Measurements from ENCODE around the gene FHL2. TPM values are rescaled to one million over a fixed set of nuclear protein-coding genes. Genes with fewer than 3 reads are reported as not detected.
"Not testable (repeated sequence)": the region's sequence is repeated elsewhere in the genome, so short reads cannot be mapped to it uniquely, and the experiment has no call there.

FHL2 gene
- total RNA-seq, 2 experiments from 2014 or later: not detected

DNA sequence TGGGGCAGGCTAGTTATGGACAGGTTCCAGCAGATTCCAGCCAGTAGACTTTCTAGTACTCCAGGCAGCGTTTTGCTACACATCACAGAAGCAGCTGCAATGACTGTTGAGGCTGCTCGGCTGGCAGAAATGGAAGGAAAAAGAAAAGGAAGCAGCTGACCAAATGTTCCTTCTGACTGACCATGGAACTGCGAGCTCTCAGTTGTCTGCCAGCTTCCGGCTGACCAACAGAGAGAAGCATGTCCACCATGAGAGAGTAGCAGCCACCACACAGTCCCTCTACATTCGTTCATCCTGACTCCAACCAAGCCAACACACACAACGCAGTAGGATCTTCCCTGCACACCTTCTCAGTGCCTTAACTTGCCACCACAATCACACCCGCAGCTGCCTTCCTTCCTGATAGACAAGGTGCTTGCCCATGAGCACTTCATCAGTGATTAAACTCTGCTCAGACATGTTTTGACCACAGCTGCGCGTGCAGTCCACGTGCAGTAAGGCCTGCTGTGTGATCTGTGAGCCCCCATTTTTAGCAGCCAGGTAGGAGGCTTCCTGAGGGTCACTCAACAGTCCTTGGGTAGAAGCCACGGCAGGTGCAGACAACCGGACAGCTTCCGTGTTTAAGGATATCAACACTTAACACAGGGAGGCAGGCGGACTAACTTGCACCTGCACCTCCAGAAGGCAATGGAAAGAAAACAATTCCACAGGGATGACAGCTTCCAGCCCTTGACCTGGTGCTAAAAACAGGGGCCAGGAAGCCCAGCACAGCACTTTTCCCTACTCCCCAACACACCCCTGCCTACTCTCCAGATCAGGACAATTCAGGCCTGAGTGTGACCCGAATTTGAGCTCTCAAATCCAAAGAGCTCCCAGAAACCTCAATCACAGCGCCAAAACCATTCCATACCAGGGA lies 70.3 kb downstream of the FHL2 start:
- Histone ChIP-seq H3K9me2 (ENCODE audit: insufficient read depth, low read length) (no peaks in the 10 kb centered on the region), H3K4me3 (ENCODE audit: low read depth, low read length, poor library complexity, severe bottlenecking) (peak overlapping the region; percentile 83), H3K27ac (ENCODE audit: low read depth, low read length, poor library complexity, severe bottlenecking) (peak overlapping the region; percentile 27), H3K79me2 (ENCODE audit: insufficient read depth, low read depth, low read length) (peaks cover 52% of the 10 kb centered on the region), H3K9me3 (ENCODE audit: low read length) (no peaks in the 10 kb centered on the region), H3K4me2 (ENCODE audit: low read length) (peak overlapping the region; percentile 72), H4K20me1 (ENCODE audit: insufficient read depth, low read length) (peaks cover 21% of the 10 kb centered on the region; the same call in 1 of the 2 replicates), H2AFZ (ENCODE audit: low read length) (peak overlapping the region; percentile 75; the same call in 1 of the 2 replicates), H3K36me3 (ENCODE audit: insufficient read depth, low read length) (peaks cover 22% of the 10 kb centered on the region), H3K4me1 (ENCODE audit: insufficient read depth, low read length, poor library complexity, severe bottlenecking) (peaks cover 18% of the 10 kb centered on the region)
- DNase-seq (ENCODE audit: low spot score): peak; percentile 54
- ChIA-PET CTCF (ENCODE audit: unreplicated experiment) (interaction anchor here (0.7 kb wide), 1 partner anchor 212 kb away, joined by 3 read pairs; no protein-coding TSS in a partner anchor), POLR2A (interaction anchor here (0.7 to 1.4 kb wide), 3 partner anchors 9 to 353 kb away, joined by 3 to 6 read pairs (median 3); no protein-coding TSS in a partner anchor)
- no TSS peak for BruUV-seq (replicated peaks)
- no peak for TF ChIP-seq CTCF (conservative IDR thresholded peaks at IDR 0.05; ENCODE audit: low read length)
- TF ChIP-seq EZH2phosphoT487 (IDR thresholded peaks at IDR 0.05; ENCODE audit: borderline replicate concordance, low read depth, low read length): no peak
- intact Hi-C loops (cut with micrococcal nuclease; ENCODE audit: unreplicated experiment): no loop called here

- peak overlapping the region; percentile 72 for H3K4me2 ChIP-seq (ENCODE audit: low read length)
- H3K36me3 ChIP-seq (ENCODE audit: insufficient read depth, low read length): peaks cover 29% of the 10 kb centered on the region
- no peak for DNase-seq (ENCODE audit: low spot score)
- no peak overlapping the region for H3K27ac ChIP-seq (ENCODE audit: low read depth, low read length, poor library complexity, severe bottlenecking)
- no peak for TF ChIP-seq CTCF (conservative IDR thresholded peaks at IDR 0.05; ENCODE audit: low read length)
- TF ChIP-seq EZH2phosphoT487 (IDR thresholded peaks at IDR 0.05; ENCODE audit: borderline replicate concordance, low read depth, low read length): no peak
- H3K79me2 ChIP-seq (ENCODE audit: insufficient read depth, low read depth, low read length): peaks cover 55% of the 10 kb centered on the region
- peaks cover 29% of the 10 kb centered on the region; the same call in 1 of the 2 replicates for H4K20me1 ChIP-seq (ENCODE audit: insufficient read depth, low read length)
- intact Hi-C loops (cut with micrococcal nuclease; ENCODE audit: unreplicated experiment): no loop called here
- peaks cover 18% of the 10 kb centered on the region for H3K4me1 ChIP-seq (ENCODE audit: insufficient read depth, low read length, poor library complexity, severe bottlenecking)
- no peak overlapping the region for H2AFZ ChIP-seq (ENCODE audit: low read length)
- CTCF ChIA-PET (ENCODE audit: unreplicated experiment): no interaction called here
- peak overlapping the region; percentile 83 for H3K4me3 ChIP-seq (ENCODE audit: low read depth, low read length, poor library complexity, severe bottlenecking)
- no peaks in the 10 kb centered on the region for H3K9me2 ChIP-seq (ENCODE audit: insufficient read depth, low read length)
- BruUV-seq (replicated peaks): no TSS peak
- POLR2A ChIA-PET: interaction anchor here (0.6 to 1.4 kb wide), 2 partner anchors 12 to 19 kb away, joined by 3 to 6 read pairs; no protein-coding TSS in a partner anchor
- no peaks in the 10 kb centered on the region for H3K9me3 ChIP-seq (ENCODE audit: low read length)
These were observed 71.2 kb downstream of the FHL2 start for GRCh38 chr2:105327690-105328089.

DNA sequence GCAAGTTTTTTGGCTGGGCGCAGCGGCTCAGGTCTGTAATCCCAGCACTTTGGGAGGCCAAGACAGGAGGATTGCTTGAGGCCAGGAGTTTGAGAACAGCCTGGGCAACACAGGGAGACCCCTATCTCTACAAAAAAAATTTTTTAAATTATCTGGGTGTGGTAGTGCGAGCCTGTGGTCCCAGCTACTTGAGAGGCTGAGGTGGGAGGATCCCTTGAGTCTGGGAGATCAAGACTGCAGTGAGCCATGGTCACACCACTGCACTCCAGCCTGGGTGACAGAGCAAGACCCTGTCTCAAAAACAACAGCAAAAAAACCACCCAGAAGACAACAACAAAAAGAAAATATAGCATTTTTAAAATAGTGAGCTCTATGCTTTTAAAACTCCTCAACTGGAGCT lies 71.6 kb downstream of the FHL2 start:
- Histone ChIP-seq H4K20me1 (ENCODE audit: insufficient read depth, low read length) (peaks cover 33% of the 10 kb centered on the region; the same call in 1 of the 2 replicates), H3K36me3 (ENCODE audit: insufficient read depth, low read length) (peaks cover 33% of the 10 kb centered on the region), H3K4me2 (ENCODE audit: low read length) (peak overlapping the region; percentile 72; the same call in 1 of the 2 replicates), H3K4me1 (ENCODE audit: insufficient read depth, low read length, poor library complexity, severe bottlenecking) (peaks cover 18% of the 10 kb centered on the region), H3K79me2 (ENCODE audit: insufficient read depth, low read depth, low read length) (peaks cover 58% of the 10 kb centered on the region)
- DNase-seq (ENCODE audit: low spot score); H3K4me3 ChIP-seq (ENCODE audit: low read depth, low read length, poor library complexity, severe bottlenecking); H3K9me2 ChIP-seq (ENCODE audit: insufficient read depth, low read length); H3K27ac ChIP-seq (ENCODE audit: low read depth, low read length, poor library complexity, severe bottlenecking); CTCF ChIA-PET (ENCODE audit: unreplicated experiment); H2AFZ ChIP-seq (ENCODE audit: low read length); H3K9me3 ChIP-seq (ENCODE audit: low read length); BruUV-seq (replicated peaks); intact Hi-C loops (cut with micrococcal nuclease; ENCODE audit: unreplicated experiment): not testable (repeated sequence)
- POLR2A ChIA-PET: interaction anchor here (0.6 kb wide), 1 partner anchor 19 kb away, joined by 3 read pairs; no protein-coding TSS in a partner anchor

Measured in OCI-LY7 (cell line).